Sciatic nerve (tissue), 2 donors: ENCODE measurements around the gene CRYBG3. TPM values are rescaled to one million over a fixed set of nuclear protein-coding genes. Genes with fewer than 3 reads are reported as not detected.
A peak's percentile ranks its signal among the peaks of the same experiment; 100 is the strongest.

Experiments
- ATAC-seq: fragments of 200-7000 bp; cut with Tn5 transposase; one replicate; pipeline ENCODE4 v1.9.1; 2020; ENCODE audit warnings: mild to moderate bottlenecking, moderate library complexity
- DNase-seq: peaks from one replicate; pipeline ENCODE4 v3.0.0-alpha.2; 2020; ENCODE audit warnings: low spot score
- intact Hi-C: fragments of 100-400 bp; cut with DNase I; formaldehyde crosslinking; loops from one replicate; pipeline ENCODE4 v1.14.2; 2022
- total RNA-seq: library from RNA; stranded (reverse); fragmentation: NEBNext Ultra II Directional; extraction: Animal tissue kit (Norgen Biotek cat#: 25700); gene quantifications from one replicate; pipeline ENCODE4 v1.2.1, GENCODE V29; 2021
- donor health status: DM: no; HTN: no; CAD: no.
- donor health status: DM: no; HTN: no; CAD: no.

CRYBG3 gene
- total RNA-seq, 1 donor from 2014 or later: 59.3 TPM

GRCh38 chr3:97932387-97932801, 110.6 kb downstream of the CRYBG3 start:
- intact Hi-C loops: loop anchor here (5.0 kb wide), 1 partner anchor 925 kb away; no protein-coding TSS in a partner anchor
- ATAC-seq (peak; percentile 87), DNase-seq (no peak)

- DNase-seq (no peak), ATAC-seq (no peak)
- intact Hi-C loops: loop anchor here (5.0 kb wide), 1 partner anchor 928 kb away; no protein-coding TSS in a partner anchor
These were observed 113.3 kb downstream of the CRYBG3 start for GRCh38 chr3:97934980-97935695.

GRCh38 chr3:97935842-97936241, 114.0 kb downstream of the CRYBG3 start:
- intact Hi-C loops: no loop called here
- DNase-seq: no peak
- ATAC-seq: no peak

- ATAC-seq (no peak), DNase-seq (no peak)
- intact Hi-C loops: no loop called here
These were observed 115.4 kb downstream of the CRYBG3 start for GRCh38 chr3:97937205-97937604.

DNA sequence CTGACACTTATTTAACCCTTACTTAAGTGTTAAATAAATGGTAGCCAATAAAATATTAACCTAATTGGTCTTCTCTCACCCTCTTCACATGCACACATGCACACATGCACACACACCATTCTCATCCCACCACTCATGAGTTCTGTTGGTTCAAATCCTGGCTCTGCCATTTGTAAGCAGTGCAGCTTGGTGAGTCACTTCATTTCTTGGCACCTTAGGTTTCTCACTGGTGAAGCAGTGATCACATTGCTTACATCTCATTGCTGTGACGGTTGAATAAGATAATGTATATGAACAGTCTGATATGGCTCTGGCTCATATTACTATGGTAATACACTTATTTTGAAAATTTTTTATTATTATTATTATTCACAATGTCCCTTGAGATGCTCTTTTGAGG, 116.6 kb downstream of the CRYBG3 start:
- DNase-seq (no peak), ATAC-seq (no peak)
- intact Hi-C loops: no loop called here

GRCh38 chr3:97939401-97939800, 117.6 kb downstream of the CRYBG3 start:
- intact Hi-C loops: no loop called here
- ATAC-seq (no peak), DNase-seq (no peak)

DNA sequence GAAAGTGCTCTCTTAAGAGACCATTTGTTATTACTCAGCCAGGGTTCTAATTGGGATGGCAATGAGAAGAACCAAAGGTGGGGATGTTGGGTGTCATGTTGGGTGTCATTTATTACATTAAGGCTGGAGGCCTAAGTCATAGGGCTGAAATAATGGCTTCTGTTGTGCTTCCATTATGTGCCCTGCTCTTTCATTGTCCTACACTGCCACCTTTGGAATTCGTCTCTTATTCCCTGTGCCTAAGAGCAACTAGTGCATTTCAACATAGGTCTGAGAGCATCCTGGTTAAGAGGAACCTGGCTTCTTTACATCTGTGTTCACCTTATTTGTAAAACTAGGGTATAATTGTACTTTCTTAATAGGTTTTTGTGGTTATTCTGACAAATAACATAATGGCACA, 118.2 kb downstream of the CRYBG3 start:
- intact Hi-C loops: no loop called here
- peak; percentile 59 for ATAC-seq
- no peak for DNase-seq

GRCh38 chr3:97942801-97943546, 121.2 kb downstream of the CRYBG3 start:
- intact Hi-C loops: no loop called here
- ATAC-seq: no peak
- DNase-seq: no peak

DNA sequence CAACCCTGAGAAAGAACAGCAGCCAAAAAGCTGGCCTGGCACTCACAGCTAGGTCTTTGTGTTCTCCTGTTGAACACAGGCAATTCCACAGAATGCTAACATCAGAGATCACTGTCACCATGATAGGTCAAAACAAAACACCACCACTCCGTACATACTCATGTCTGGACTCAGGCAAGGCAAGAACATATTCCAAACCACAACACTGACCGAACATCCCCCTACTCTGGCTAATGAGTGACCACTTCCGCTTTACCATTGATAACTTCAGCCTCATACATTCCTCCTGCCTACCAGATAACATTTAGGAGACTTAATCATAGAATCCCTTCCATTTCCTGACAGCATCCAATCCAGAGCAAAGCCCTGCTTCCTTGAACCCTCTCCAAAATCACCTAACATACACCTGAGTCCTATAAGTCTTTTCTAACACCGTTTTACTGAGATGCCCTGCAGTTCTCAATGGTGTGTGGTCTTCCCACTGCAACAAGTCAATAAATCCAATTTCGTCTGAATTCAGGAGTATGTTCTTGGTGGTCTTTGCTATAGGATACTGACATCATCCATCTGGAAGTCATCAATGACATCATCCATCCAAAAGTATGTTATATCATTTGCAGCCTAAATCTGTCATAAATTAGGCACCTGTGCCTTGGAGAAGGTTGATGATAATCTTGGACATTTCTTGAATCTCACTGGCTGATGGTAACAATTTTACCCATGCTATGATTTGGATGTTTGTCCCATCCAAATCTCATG, 126.7 kb downstream of the CRYBG3 start:
- no peak for ATAC-seq
- intact Hi-C loops: no loop called here
- DNase-seq: no peak

GRCh38 chr3:97949110-97949485, 127.3 kb downstream of the CRYBG3 start:
- intact Hi-C loops: no loop called here
- DNase-seq: no peak
- no peak for ATAC-seq

DNA sequence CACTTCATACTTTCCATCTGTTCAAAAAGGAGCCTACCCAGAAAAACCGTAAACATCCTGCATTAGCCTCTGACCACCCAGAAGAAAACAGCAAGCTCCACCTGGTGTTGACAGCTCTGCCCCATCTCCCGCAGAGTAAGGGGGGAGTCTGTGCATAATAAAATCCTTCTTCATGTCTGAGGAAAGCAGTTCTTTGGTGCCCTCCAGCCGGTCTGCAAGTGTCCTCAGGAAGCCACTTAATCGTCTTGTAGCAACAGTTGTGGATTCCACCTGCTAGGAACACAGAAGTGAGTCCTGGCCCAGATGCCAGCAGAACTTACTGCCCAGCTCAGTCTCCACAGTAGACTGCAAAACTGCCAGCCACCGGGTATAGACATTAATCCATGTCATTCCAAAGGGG, 127.9 kb downstream of the CRYBG3 start:
- intact Hi-C loops: no loop called here
- DNase-seq (no peak), ATAC-seq (no peak)

GRCh38 chr3:97950360-97950759, 128.5 kb downstream of the CRYBG3 start:
- ATAC-seq (no peak), DNase-seq (no peak)
- intact Hi-C loops: no loop called here

DNA sequence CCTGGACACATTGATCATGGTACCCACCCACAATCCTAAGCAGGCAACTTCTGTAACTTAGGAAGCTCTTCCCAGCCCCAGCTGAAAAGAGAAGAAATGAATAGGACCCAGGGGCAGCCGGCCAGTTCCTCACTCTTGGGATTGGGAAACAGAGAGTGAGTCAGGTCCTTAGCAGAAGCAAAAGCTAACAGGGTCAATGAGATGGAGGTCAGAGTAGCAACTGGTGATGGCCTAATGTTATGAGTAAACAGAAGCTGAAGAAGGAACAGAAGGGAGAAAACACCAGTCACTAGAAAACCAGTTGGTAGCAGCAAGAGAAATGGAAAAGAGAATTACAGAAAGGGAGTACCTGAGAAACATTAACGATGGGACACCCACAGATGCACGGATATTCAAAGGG, 130.5 kb downstream of the CRYBG3 start:
- ATAC-seq (peak; percentile 68), DNase-seq (no peak)
- intact Hi-C loops: no loop called here

DNA sequence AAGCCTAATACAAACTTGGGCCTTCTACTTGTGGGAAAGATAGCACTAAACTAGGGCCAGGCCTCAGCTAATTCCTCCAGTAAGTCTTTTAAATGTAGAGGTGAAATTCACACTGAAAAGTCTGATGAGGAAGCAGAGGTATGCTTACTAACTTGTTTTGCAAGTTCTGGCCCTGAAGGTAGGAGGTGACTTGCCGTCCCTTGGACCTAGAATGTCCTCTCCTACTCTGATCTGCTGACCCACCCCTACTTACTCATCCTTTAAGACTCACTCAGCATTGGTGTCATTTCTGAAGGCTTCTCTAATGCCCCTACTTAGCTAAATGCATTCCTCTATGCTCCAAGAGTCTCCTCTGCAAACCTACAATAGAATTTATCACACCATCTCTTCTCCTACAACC, 131.1 kb downstream of the CRYBG3 start:
- intact Hi-C loops: no loop called here
- DNase-seq: no peak
- no peak for ATAC-seq

DNA sequence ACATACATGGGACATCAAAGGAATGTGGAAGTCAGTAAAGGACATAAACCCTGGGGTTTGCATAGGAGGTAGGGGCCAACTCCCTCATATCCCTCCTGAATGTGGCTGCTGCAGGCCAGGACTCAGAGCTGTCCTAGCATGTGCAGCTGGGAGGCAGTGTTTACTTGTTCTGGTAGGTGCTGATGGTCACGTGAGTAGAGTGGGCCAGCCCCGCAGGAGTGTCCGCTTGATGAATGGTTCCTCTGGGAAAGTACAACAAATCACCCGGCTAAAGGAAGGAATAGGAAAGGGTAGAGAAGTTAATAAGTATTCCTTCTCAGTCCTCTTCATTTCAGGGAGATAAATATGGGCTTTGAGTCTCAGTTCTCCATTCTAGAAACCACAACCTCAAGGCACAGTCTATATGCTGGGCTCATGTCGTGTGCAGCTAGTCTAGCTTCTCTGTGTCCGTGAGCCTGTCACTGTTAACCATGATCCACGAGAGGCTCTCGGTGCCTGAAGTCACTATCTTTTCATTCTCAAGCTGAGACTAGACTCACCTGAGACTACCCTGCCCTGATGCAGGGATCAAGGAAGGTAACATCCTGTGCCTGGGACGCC, 132.5 kb downstream of the CRYBG3 start:
- intact Hi-C loops: no loop called here
- DNase-seq (no peak), ATAC-seq (no peak)

- intact Hi-C loops: no loop called here
- ATAC-seq: no peak
- no peak for DNase-seq
These were observed 134.2 kb downstream of the CRYBG3 start for GRCh38 chr3:97956051-97956450.

- DNase-seq (no peak), ATAC-seq (no peak)
- intact Hi-C loops: no loop called here
These were observed 136.0 kb downstream of the CRYBG3 start for GRCh38 chr3:97957617-97958311.

GRCh38 chr3:97958396-97958795, 136.6 kb downstream of the CRYBG3 start:
- DNase-seq (no peak), ATAC-seq (no peak)
- intact Hi-C loops: no loop called here

- intact Hi-C loops: no loop called here
- DNase-seq (no peak), ATAC-seq (no peak)
These were observed 137.0 kb downstream of the CRYBG3 start for GRCh38 chr3:97958796-97959195.
